Osteocyte (in vitro differentiated cells): ENCODE data around the gene KHDC1. TPM values are rescaled to one million over a fixed set of nuclear protein-coding genes. Genes with fewer than 3 reads are reported as not detected.
"Not testable (repeated sequence)": the region's sequence is repeated elsewhere in the genome, so short reads cannot be mapped to it uniquely, and the experiment has no call there.

Experiments used
- DNase-seq: peaks from one replicate; pipeline ENCODE4 v3.0.0; 2021; ENCODE audit warnings: mixed read lengths; ENCODE audit not compliant: unreplicated experiment; ENCODE audit errors: extremely low spot score
- H3K27ac Mint-ChIP-seq: one replicate; pipeline ENCODE4 v1.8.0; 2021; ENCODE audit warnings: mild to moderate bottlenecking, mixed read lengths; ENCODE audit not compliant: unreplicated experiment
- H3K27me3 Mint-ChIP-seq: one replicate; pipeline ENCODE4 v1.8.0; 2021; ENCODE audit warnings: mixed read lengths; ENCODE audit not compliant: unreplicated experiment
- H3K36me3 Mint-ChIP-seq: one replicate; pipeline ENCODE4 v1.8.0; 2021; ENCODE audit warnings: mixed read lengths; ENCODE audit not compliant: unreplicated experiment
- H3K4me1 Mint-ChIP-seq: one replicate; pipeline ENCODE4 v1.8.0; 2021; ENCODE audit warnings: mixed read lengths; ENCODE audit not compliant: unreplicated experiment
- H3K4me3 Mint-ChIP-seq: one replicate; pipeline ENCODE4 v1.8.0; 2021; ENCODE audit warnings: mild to moderate bottlenecking, moderate library complexity, mixed read lengths; ENCODE audit not compliant: unreplicated experiment
- H3K9me3 Mint-ChIP-seq: one replicate; pipeline ENCODE4 v1.8.0; 2021; ENCODE audit warnings: mixed read lengths; ENCODE audit not compliant: unreplicated experiment
- CTCF ChIP-seq: fragments of 200-600 bp; sonication (generic); IDR thresholded peaks from 2 replicates; pipeline ENCODE4 v1.5.0; 2021; ENCODE audit warnings: antibody characterized with exemption, mild to moderate bottlenecking, moderate library complexity
- total RNA-seq: library from RNA; stranded (reverse); gene quantifications from 2 replicates; pipeline ENCODE4 v1.2.1, GENCODE V29; 2021

Gene KHDC1
- total RNA-seq, 1 donor from 2014 or later: 4.5 TPM

GRCh38 chr6:73200247-73200646 lies 62.7 kb downstream of the KHDC1 start:
- H3K27ac Mint-ChIP-seq: no peak overlapping the region
- no peak for TF ChIP-seq CTCF
- H3K36me3 Mint-ChIP-seq: no peaks in the 10 kb centered on the region
- no peaks in the 10 kb centered on the region for H3K27me3 Mint-ChIP-seq
- DNase-seq: no peak
- H3K9me3 Mint-ChIP-seq: no peaks in the 10 kb centered on the region
- no peak overlapping the region for H3K4me3 Mint-ChIP-seq
- H3K4me1 Mint-ChIP-seq: no peaks in the 10 kb centered on the region

GRCh38 chr6:73194744-73195143 lies 68.3 kb downstream of the KHDC1 start:
- no peaks in the 10 kb centered on the region for H3K27me3 Mint-ChIP-seq
- H3K9me3 Mint-ChIP-seq: no peaks in the 10 kb centered on the region
- no peak overlapping the region for H3K4me3 Mint-ChIP-seq
- DNase-seq: no peak
- H3K27ac Mint-ChIP-seq: no peak overlapping the region
- H3K36me3 Mint-ChIP-seq: no peaks in the 10 kb centered on the region
- H3K4me1 Mint-ChIP-seq: no peaks in the 10 kb centered on the region
- TF ChIP-seq CTCF: no peak

- not testable (repeated sequence) for H3K4me1 Mint-ChIP-seq, H3K9me3 Mint-ChIP-seq, DNase-seq, H3K27ac Mint-ChIP-seq, H3K27me3 Mint-ChIP-seq, H3K4me3 Mint-ChIP-seq, H3K36me3 Mint-ChIP-seq
These were observed 69.7 kb downstream of the KHDC1 start for GRCh38 chr6:73193302-73193701.

Other genes starting within 250 kb of the KHDC1 start
- gene KHDC1L, start 37.7 kb downstream of the KHDC1 start, total RNA-seq: not detected in 2 replicates
- not detected in 2 replicates for gene DPPA5, start 91.1 kb upstream of the KHDC1 start, total RNA-seq
- not detected in 2 replicates for gene KHDC3L, start 99.5 kb upstream of the KHDC1 start, total RNA-seq
- gene OOEP, start 106.7 kb upstream of the KHDC1 start, total RNA-seq: not detected in 2 replicates
- gene DDX43, start 131.6 kb upstream of the KHDC1 start, total RNA-seq: not detected in 2 replicates
- gene CGAS, start 189.1 kb upstream of the KHDC1 start, total RNA-seq: 0.37 and 0.59 TPM in 2 replicates
- gene MTO1, start 198.5 kb upstream of the KHDC1 start, total RNA-seq: 23.7 and 24.8 TPM in 2 replicates